Activated T-helper 1 cell treated with anti-CD3 and anti-CD28 coated beads, Interleukin-12 subunit alpha, Interleukin-12 subunit beta, Interleukin-2, Interleukin-4 antibody, amounts not matched to agents 30 ng/mL and 10 ng/mL and 1 ng/mL, durations not matched to agents 14 hours and 24 hours and 36 hours (primary cell): ENCODE data around the gene CPTP. TPM values are rescaled to one million over a fixed set of nuclear protein-coding genes. Genes with fewer than 3 reads are reported as not detected.

ENCODE experiments used
- DNase-seq: peaks from one replicate; pipeline ENCODE4 v3.0.0; 2021; ENCODE audit warnings: low spot score
- H3K27ac Mint-ChIP-seq: one replicate; pipeline ENCODE4 v1.8.0; 2021; ENCODE audit warnings: mild to moderate bottlenecking, mixed read lengths
- H3K27me3 Mint-ChIP-seq: one replicate; pipeline ENCODE4 v1.8.0; 2022; ENCODE audit warnings: mild to moderate bottlenecking, moderate library complexity, mixed read lengths; ENCODE audit not compliant: insufficient read depth
- H3K36me3 Mint-ChIP-seq: one replicate; pipeline ENCODE4 v1.8.0; 2021; ENCODE audit warnings: low read depth, mixed read lengths
- H3K4me1 Mint-ChIP-seq: one replicate; pipeline ENCODE4 v1.8.0; 2021; ENCODE audit warnings: low read depth, mixed read lengths
- H3K4me3 Mint-ChIP-seq: one replicate; pipeline ENCODE4 v1.8.0; 2021; ENCODE audit warnings: mild to moderate bottlenecking, moderate library complexity, mixed read lengths
- H3K9me3 Mint-ChIP-seq: one replicate; pipeline ENCODE4 v1.8.0; 2021; ENCODE audit warnings: mixed read lengths
- intact Hi-C: fragments of 100-400 bp; cut with micrococcal nuclease; formaldehyde crosslinking; loops from one replicate; pipeline ENCODE4 v1.15.1; 2024
- total RNA-seq: library from RNA; stranded (reverse); gene quantifications from 2 replicates; pipeline ENCODE4 v1.2.3, GENCODE V29; 2022

The CPTP gene
- total RNA-seq, 1 donor from 2014 or later, result 14.6 TPM

DNA sequence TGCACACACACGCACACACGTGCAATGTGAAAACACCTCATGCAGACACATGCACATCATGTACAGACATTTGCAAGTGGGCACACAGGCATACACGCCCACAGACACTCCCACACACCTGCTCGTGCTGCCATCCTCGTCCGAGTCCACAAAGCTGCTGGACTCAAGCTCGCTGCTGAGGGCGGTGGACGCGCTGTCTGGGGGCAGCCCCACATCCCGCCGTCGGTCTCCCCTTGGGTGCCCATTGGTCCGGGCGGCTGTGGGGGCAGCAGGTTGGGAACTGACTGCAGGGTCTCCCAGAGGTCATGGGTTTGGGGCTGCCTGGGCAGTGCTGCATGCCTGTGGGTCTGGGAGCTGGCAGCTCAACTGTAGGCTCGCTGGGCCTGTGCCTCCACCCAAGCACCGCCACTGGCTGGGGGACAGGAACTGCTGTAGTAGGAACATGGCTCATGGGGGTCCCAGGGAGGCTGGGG is 17.0 kb downstream of the CPTP start:
- no peaks in the 10 kb centered on the region for H3K27me3 Mint-ChIP-seq

DNA sequence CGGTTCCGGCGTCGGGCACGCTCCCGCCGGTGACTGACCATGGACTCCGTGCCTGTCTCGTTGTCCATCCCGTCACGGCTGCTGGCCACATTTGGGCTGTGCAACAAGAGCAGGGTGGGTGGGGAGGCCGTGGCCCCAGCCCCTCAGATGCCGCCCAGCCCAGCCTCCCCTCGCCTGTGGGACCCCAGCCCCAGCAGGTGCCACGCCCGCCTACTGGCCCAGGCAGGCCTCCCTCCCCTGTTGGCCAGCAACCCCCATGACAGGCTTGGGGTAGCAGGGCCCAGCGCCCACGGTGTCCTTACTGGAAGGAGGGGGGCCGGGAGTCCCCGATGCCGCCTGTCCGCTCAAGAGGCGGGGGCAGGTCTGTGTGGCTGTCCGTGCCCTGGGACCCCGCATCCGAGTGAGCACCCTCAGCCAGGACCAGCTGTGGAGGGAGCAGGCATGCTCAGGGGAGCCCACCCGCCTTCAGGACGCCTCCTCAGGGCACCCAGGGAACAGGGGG is 17.5 kb downstream of the CPTP start:
- Mint-ChIP-seq H3K27me3 (no peaks in the 10 kb centered on the region), H3K4me3 (no peak overlapping the region), H3K4me1 (peaks cover 7% of the 10 kb centered on the region)

More for the DNA sequence above, 17.0 kb downstream of the CPTP start:
- Mint-ChIP-seq H3K9me3 (no peaks in the 10 kb centered on the region), H3K4me3 (no peak overlapping the region), H3K36me3 (peaks cover 10% of the 10 kb centered on the region), H3K27ac (no peak overlapping the region), H3K4me1 (peaks cover 1% of the 10 kb centered on the region)
- DNase-seq, result no peak
- intact Hi-C loops, result no loop called here

DNA sequence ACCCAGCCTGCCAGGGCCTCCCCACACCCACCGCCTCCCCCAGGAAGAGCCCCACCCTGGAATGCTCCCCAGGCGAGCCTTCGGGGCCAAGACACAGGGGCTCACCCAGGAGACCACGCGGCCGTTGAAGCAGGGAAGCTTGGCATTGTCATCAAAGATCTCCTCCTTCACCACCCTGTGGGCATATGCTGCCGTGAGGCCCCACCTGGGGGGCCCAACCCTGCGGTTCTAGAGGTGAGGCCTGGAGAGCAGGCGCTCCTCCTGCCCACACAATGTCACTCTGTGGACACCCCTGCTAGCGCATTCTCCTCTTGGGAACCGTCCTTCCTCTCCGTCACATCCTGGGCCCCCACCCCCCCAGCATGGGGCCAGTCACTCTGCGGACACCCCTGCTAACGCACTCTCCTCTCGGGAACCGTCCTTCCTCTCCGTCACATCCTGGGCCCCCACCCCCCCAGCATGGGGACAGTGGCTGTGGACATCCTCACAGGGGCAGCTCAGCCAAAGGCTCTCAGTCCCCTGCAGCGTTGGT is 18.0 kb downstream of the CPTP start:
- peaks cover 10% of the 10 kb centered on the region for H3K36me3 Mint-ChIP-seq
- peaks cover 12% of the 10 kb centered on the region for H3K4me1 Mint-ChIP-seq
- no peak overlapping the region for H3K27ac Mint-ChIP-seq

More for the DNA sequence above, 17.5 kb downstream of the CPTP start:
- DNase-seq, result no peak
- Mint-ChIP-seq H3K36me3 (peaks cover 10% of the 10 kb centered on the region), H3K27ac (no peak overlapping the region), H3K9me3 (no peaks in the 10 kb centered on the region)
- intact Hi-C loops, result no loop called here

DNA sequence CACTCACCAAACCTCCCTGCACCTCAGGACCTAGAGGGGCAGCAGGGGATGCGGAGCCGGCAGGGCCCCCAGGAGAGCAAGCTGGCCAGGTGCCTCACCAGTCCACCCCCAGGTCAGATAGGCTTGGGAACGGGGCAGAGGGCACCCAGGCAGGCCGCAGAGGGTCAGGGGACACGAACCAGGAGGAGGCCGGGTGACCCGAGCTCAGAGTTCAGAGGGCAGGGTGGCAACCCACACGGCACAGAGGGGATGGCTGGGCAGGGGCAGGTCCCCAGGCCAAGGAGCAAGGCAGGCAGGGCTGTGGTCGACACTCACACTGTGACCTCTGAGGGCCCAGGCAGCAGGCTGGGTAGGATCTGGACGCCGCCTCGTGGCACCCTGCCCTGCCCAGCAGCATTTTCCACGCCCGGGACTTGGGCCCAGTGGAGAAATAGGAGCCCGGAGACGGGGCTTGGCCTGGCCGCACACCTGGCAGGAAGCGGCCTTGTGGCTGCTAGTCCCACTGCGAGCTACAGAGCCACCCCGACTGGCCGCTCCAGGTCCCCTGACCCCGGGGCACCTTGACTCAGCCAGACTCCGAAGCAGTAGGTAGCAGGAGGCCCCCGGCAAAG is 19.3 kb downstream of the CPTP start:
- Mint-ChIP-seq H3K4me1 (peaks cover 12% of the 10 kb centered on the region), H3K27ac (no peak overlapping the region)

More for the DNA sequence above, 18.0 kb downstream of the CPTP start:
- Mint-ChIP-seq H3K4me3 (no peak overlapping the region), H3K27me3 (no peaks in the 10 kb centered on the region), H3K9me3 (no peaks in the 10 kb centered on the region)
- intact Hi-C loops, result no loop called here
- no peak for DNase-seq

DNA sequence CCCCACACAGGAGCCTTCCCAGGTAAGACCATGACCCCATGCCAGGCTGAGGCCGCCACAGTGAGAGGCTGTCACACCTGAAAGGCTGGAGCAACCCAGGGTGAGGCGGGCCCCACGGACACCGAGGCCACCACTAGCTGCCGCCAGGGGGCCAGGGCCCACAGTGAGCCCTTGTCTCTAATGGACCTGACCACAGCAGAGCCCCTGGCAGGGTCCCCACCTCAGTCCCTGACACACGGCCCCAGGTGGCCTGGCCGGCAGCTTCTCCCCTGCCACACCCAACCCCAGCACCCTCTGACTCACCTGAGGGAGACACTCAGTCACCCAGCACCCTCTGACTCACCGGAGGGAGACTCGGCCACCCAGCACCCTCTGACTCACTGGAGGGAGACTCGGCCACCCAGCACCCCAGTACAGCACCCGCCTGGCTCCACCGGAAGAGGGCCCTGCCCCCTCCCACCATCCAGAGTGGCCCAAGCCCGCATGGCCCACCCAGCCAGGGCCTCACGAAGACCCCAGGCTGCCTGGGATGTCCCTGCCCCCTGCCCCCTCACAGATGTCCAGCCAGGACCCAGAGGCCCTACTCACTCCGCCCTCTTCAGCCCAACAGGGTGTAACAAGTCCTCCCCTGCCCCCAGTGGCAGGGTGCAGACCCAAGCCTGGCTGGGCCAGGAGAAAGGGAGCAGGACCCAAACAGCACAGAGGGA is 20.2 kb downstream of the CPTP start:
- peaks cover 12% of the 10 kb centered on the region for H3K4me1 Mint-ChIP-seq
- H3K36me3 Mint-ChIP-seq, result peaks cover 10% of the 10 kb centered on the region
- no peak for DNase-seq
- H3K27ac Mint-ChIP-seq, result no peak overlapping the region
- H3K27me3 Mint-ChIP-seq, result no peaks in the 10 kb centered on the region
- intact Hi-C loops, result no loop called here
- no peaks in the 10 kb centered on the region for H3K9me3 Mint-ChIP-seq
- H3K4me3 Mint-ChIP-seq, result no peak overlapping the region

More for the DNA sequence above, 19.3 kb downstream of the CPTP start:
- Mint-ChIP-seq H3K27me3 (no peaks in the 10 kb centered on the region), H3K36me3 (peaks cover 10% of the 10 kb centered on the region), H3K4me3 (no peak overlapping the region), H3K9me3 (no peaks in the 10 kb centered on the region)
- intact Hi-C loops, result no loop called here
- DNase-seq, result no peak

DNA sequence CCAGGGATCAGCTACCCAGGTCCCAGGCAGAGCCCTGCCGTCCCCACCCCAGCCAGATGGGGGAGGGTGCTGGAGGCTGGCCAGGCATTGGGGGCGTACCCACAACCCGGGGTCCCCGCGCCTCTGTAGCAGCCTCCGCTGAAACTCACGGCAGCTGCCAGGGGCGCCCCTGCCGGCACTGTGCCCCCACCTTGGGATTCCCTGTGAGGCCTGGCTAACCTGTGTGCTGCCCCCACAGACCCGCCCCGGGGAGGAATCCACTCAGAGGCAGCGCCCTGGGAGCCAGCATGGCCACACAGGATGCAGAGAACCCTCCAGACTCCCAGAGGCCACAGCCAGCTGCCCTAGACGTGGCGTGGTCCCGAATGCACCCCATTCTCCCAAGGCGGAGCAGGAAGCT is 20.8 kb downstream of the CPTP start:
- intact Hi-C loops, result no loop called here
- Mint-ChIP-seq H3K27ac (no peak overlapping the region), H3K4me3 (no peak overlapping the region), H3K9me3 (no peaks in the 10 kb centered on the region), H3K4me1 (peaks cover 12% of the 10 kb centered on the region), H3K36me3 (peaks cover 10% of the 10 kb centered on the region), H3K27me3 (no peaks in the 10 kb centered on the region)
- DNase-seq, result no peak

DNA sequence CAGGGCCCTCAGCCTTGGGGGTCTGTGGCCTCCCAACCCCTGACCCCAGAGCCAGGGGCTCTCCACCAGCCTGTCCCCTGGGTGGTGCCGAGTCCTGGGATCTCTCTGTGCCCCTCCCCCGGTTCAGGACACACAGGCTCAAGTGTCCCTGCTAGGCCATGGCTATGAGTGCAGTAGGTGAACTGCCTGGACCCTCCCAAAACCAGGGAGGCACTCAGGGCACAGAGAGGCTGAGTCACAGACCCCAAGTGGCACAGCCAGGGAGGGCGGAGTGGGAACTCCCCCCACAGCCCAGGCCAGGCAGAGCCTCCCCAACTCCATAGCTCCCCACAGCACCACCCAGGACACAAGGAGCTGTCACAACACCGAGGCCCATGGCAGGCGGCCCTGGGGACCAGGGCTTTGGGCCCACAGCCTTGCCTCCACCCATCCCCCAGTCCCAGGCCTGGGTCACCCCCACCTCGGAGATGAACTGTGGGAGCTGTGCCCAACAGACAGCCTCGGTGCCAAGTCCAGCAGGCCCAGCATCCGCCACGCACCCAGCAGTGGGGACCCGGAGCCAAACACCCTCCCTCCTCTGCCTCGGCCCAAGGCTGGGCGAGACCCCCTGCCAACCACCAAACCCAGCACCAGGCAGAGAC is 21.4 kb downstream of the CPTP start:
- Mint-ChIP-seq H3K27me3 (no peaks in the 10 kb centered on the region), H3K4me3 (no peak overlapping the region), H3K27ac (no peak overlapping the region), H3K36me3 (peaks cover 4% of the 10 kb centered on the region), H3K9me3 (no peaks in the 10 kb centered on the region), H3K4me1 (peaks cover 12% of the 10 kb centered on the region)
- intact Hi-C loops, result no loop called here
- DNase-seq, result no peak

DNA sequence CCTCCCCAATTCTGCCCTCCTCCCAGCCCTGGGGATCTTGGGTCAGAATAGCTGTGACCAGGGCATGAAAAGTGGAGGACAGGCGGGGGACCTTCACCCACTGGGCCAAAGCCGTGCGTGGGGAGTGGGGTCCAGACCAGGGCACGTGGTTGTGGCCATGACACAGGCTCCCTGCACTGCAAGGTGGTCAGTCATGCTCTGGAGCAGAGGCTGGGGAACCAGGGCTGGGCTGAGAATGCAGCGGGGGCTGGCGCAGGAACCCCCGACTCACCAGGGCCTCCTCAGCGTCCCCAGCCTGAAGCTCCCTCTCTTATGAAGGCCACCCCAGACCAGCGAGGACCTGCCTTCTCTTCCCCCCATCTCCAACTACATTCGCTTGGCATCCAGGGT is 21.9 kb downstream of the CPTP start:
- DNase-seq, result no peak
- Mint-ChIP-seq H3K27me3 (no peaks in the 10 kb centered on the region), H3K4me3 (peak overlapping the region; percentile 82), H3K36me3 (no peaks in the 10 kb centered on the region), H3K4me1 (peaks cover 12% of the 10 kb centered on the region), H3K9me3 (no peaks in the 10 kb centered on the region), H3K27ac (no peak overlapping the region)
- intact Hi-C loops, result no loop called here

DNA sequence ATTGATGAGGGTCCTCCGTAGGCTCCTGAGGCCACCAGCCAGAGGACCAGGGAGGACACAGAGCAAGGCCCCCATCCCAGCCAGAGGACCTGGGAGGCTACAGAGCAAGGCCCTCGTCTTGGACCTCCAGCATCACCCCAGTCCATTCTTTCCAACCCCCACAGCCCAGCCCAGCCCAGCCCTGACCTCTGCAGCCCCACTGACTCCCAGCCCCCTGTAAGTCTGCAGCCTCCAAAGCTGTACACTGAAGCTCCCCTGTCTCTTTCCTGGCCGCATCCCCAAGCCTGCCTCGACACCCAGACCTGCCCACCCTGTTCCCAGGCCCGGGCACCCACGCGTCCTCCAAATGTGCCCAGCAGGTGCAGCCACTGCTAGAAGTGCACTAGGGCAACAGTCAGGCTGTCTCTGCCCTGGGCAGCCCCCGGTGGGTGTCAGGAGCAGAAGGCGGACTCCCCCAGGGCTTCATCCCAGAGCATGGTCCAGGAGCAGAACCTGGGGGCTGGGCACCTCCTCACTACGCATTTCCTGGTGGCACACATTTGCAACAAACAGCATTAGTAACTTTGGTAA is 22.5 kb downstream of the CPTP start:
- peak overlapping the region; percentile 82 for H3K4me3 Mint-ChIP-seq
- intact Hi-C loops, result no loop called here

DNA sequence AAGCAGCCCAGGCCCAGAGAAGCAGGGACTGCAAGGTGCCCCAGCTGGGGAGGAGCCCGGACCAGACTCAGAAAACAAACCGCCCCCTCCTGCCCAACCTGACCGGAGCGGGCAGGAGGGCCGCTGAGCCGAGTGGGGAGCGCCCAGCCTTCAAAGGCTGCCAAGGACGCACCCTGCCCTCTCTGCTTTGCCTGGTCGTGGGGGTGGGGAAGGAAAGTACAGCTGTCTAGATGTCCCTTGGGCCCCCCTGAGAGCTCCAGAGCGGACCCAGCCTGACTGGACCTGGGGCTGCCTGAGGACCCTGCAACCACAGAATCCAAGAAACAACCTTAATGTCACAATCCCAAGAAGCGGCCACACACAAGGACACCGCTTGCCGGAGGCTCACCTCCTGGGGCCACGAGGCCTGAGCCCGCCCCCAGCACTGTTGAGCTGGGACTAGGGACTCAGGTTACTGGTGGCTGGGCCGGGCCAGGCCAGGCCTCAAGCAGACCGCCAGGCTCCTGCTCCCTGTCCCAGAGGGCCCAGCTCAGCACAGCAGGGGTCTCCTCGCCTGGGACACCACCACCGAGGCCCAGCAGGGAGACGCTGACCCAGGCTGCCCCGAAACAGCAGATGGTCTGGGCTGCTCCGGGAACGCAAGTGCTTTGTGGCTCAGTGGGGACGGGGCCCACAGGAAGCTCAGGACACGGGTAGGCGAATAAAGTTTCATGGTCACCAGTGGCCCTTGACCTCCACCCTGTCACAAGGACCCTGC is 23.2 kb downstream of the CPTP start:
- Mint-ChIP-seq H3K4me3 (peak overlapping the region; percentile 82), H3K9me3 (no peaks in the 10 kb centered on the region), H3K27me3 (peaks cover 9% of the 10 kb centered on the region), H3K27ac (peak overlapping the region; percentile 63), H3K36me3 (no peaks in the 10 kb centered on the region), H3K4me1 (peaks cover 19% of the 10 kb centered on the region)
- intact Hi-C loops, result loop anchor here (2.0 kb wide), 1 partner anchor 27 kb away; the partner anchor contains the start of gene AURKAIP1
- no peak for DNase-seq

More for the DNA sequence above, 22.5 kb downstream of the CPTP start:
- H3K27me3 Mint-ChIP-seq, result peaks cover 1% of the 10 kb centered on the region
- no peaks in the 10 kb centered on the region for H3K36me3 Mint-ChIP-seq
- DNase-seq, result no peak
- H3K27ac Mint-ChIP-seq, result no peak overlapping the region
- peaks cover 12% of the 10 kb centered on the region for H3K4me1 Mint-ChIP-seq
- no peaks in the 10 kb centered on the region for H3K9me3 Mint-ChIP-seq

DNA sequence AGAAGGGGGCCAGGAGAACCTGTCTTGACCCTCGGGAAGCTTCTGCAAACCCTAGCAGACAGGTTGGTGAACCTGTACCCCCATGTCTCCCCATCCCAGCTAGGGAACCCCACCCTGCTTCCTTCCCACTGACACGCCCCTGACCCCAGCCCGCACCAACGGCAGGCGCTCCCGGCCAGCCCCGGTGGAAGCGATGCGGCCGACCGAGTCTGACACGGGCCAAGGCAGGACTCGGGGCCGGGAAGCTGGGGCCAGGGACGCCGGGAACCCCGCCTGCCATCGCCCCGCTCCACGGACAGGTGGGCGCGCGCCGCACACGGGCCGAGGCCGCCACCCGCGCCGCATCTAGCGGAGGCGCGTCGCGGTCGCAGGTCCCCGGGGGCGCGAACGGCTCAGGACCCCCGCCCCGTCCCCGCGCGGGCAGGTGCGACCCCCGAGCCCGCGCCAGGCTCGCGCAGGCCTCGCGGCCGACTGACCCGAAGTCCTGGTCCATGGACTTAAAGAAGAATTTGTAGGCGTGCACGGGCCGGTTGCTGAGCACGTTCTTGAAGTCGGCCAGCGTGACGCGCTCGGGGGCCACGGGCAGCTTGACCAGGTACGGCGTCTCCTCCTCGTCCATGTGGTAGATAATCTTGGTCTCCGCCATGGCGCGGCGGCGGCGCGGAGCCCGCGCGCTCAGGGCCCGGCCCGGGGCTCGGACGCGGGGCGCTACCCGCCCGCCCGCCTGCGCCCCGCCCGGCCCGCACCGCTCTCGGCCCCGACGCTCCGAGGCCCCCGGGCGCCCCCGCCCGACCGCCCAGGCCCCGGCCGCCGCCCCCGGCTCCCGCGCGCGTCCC is 24.0 kb downstream of the CPTP start:
- peaks cover 15% of the 10 kb centered on the region for H3K27me3 Mint-ChIP-seq
- H3K4me3 Mint-ChIP-seq, result peak overlapping the region; percentile 82
- no peaks in the 10 kb centered on the region for H3K36me3 Mint-ChIP-seq
- no peak for DNase-seq
- H3K4me1 Mint-ChIP-seq, result peaks cover 19% of the 10 kb centered on the region
- H3K27ac Mint-ChIP-seq, result peak overlapping the region; percentile 63
- no peaks in the 10 kb centered on the region for H3K9me3 Mint-ChIP-seq
- intact Hi-C loops, result loop anchor here (1.0 to 2.0 kb wide), 2 partner anchors 26 to 51 kb away; partner anchors contain the start of genes AURKAIP1 and CCNL2
